Activated T-cell treated with anti-CD3 and anti-CD28 coated beads, Interleukin-2, amount 50 U/mL, for 72 hours (primary cell): Measurements from ENCODE around the gene BMP8B. TPM values are rescaled to one million over a fixed set of nuclear protein-coding genes. Genes with fewer than 3 reads are reported as not detected.
"Not testable (repeated sequence)": the region's sequence is repeated elsewhere in the genome, so short reads cannot be mapped to it uniquely, and the experiment has no call there.

ENCODE experiments used
- ATAC-seq, 2 donors: fragments of 150-1000 bp; cut with Tn5 transposase; replicated peaks in 1 of 2; 2 replicates each; pipeline ENCODE4 v1.10.0; 2021; ENCODE audit warnings: moderate library complexity in 2 of 2, mild to moderate bottlenecking in 1 of 2
- DNase-seq, 2 donors: peaks; one replicate each; pipeline ENCODE4 v3.0.0; 2021 to 2022; ENCODE audit warnings: mixed read lengths in 1 of 2
- H3K27ac Mint-ChIP-seq: one replicate; pipeline ENCODE4 v1.8.0; 2022; ENCODE audit warnings: mild to moderate bottlenecking, moderate library complexity, mixed read lengths
- H3K27me3 Mint-ChIP-seq: one replicate; pipeline ENCODE4 v1.8.0; 2022; ENCODE audit warnings: low read depth, mixed read lengths
- H3K36me3 Mint-ChIP-seq, 2 donors: one replicate each; pipeline ENCODE4 v1.8.0; 2022; ENCODE audit warnings: mixed read lengths in 2 of 2, mild to moderate bottlenecking in 1 of 2; ENCODE audit not compliant: insufficient read depth in 2 of 2
- H3K4me1 Mint-ChIP-seq: one replicate; pipeline ENCODE4 v1.8.0; 2022; ENCODE audit warnings: low read depth, mixed read lengths
- H3K4me3 Mint-ChIP-seq, 2 donors: one replicate each; pipeline ENCODE4 v1.8.0; 2022; ENCODE audit warnings: mild to moderate bottlenecking in 2 of 2, mixed read lengths in 2 of 2, moderate library complexity in 2 of 2
- H3K9me3 Mint-ChIP-seq, 2 donors: one replicate each; pipeline ENCODE4 v1.8.0; 2022; ENCODE audit warnings: mixed read lengths in 2 of 2
- total RNA-seq, 2 donors: library from RNA; stranded (reverse); gene quantifications; one replicate each; pipeline ENCODE4 v1.2.3, GENCODE V29; 2022

Gene BMP8B
- total RNA-seq, 2 donors from 2014 or later, result 0.69 to 1.5 TPM

GRCh38 chr1:39779821-39780220 lies 8.8 kb downstream of the BMP8B start:
- Mint-ChIP-seq H3K4me1 (no peaks in the 10 kb centered on the region), H3K36me3 (no peaks in the 10 kb centered on the region), H3K9me3 (no peaks in the 10 kb centered on the region), H3K27me3 (no peaks in the 10 kb centered on the region), H3K27ac (no peak overlapping the region), H3K4me3 (no peak overlapping the region)
- no peak for ATAC-seq
- no peak for DNase-seq

- H3K36me3 Mint-ChIP-seq, result no peaks in the 10 kb centered on the region
- no peaks in the 10 kb centered on the region for H3K27me3 Mint-ChIP-seq
- DNase-seq (no peak), ATAC-seq (no peak)
- H3K27ac Mint-ChIP-seq, result no peak overlapping the region
- H3K4me1 Mint-ChIP-seq, result no peaks in the 10 kb centered on the region
- no peak overlapping the region for H3K4me3 Mint-ChIP-seq
- no peaks in the 10 kb centered on the region for H3K9me3 Mint-ChIP-seq
Measured at GRCh38 chr1:39779137-39779536, 9.5 kb downstream of the BMP8B start.

- H3K4me3 Mint-ChIP-seq, H3K27ac Mint-ChIP-seq, DNase-seq, H3K9me3 Mint-ChIP-seq, H3K27me3 Mint-ChIP-seq, ATAC-seq, H3K4me1 Mint-ChIP-seq, H3K36me3 Mint-ChIP-seq: not testable (repeated sequence)
Measured at GRCh38 chr1:39778463-39779099, 10.1 kb downstream of the BMP8B start.

GRCh38 chr1:39777896-39778295 lies 10.8 kb downstream of the BMP8B start:
- H3K36me3 Mint-ChIP-seq, H3K4me1 Mint-ChIP-seq, DNase-seq, H3K9me3 Mint-ChIP-seq, H3K4me3 Mint-ChIP-seq, H3K27me3 Mint-ChIP-seq, H3K27ac Mint-ChIP-seq, ATAC-seq: not testable (repeated sequence)

- Mint-ChIP-seq H3K36me3 (no peaks in the 10 kb centered on the region), H3K27me3 (no peaks in the 10 kb centered on the region), H3K4me3 (no peak overlapping the region), H3K4me1 (no peaks in the 10 kb centered on the region), H3K27ac (no peak overlapping the region), H3K9me3 (no peaks in the 10 kb centered on the region)
- ATAC-seq (no peak), DNase-seq (no peak)
Measured at GRCh38 chr1:39777306-39777705, 11.4 kb downstream of the BMP8B start.

- no peaks in the 10 kb centered on the region for H3K27me3 Mint-ChIP-seq
- H3K36me3 Mint-ChIP-seq, result no peaks in the 10 kb centered on the region
- no peak for DNase-seq
- ATAC-seq, result no peak
- H3K27ac Mint-ChIP-seq, result no peak overlapping the region
- H3K4me1 Mint-ChIP-seq, result no peaks in the 10 kb centered on the region
- H3K9me3 Mint-ChIP-seq, result no peaks in the 10 kb centered on the region
- no peak overlapping the region for H3K4me3 Mint-ChIP-seq
Measured at GRCh38 chr1:39776886-39777285, 11.8 kb downstream of the BMP8B start.

GRCh38 chr1:39776400-39776713 lies 12.3 kb downstream of the BMP8B start:
- Mint-ChIP-seq H3K27me3 (no peaks in the 10 kb centered on the region), H3K4me1 (no peaks in the 10 kb centered on the region), H3K4me3 (no peak overlapping the region), H3K9me3 (no peaks in the 10 kb centered on the region), H3K36me3 (no peaks in the 10 kb centered on the region), H3K27ac (no peak overlapping the region)
- DNase-seq (no peak), ATAC-seq (no peak)

GRCh38 chr1:39775676-39776399 lies 12.8 kb downstream of the BMP8B start:
- not testable (repeated sequence) for H3K27me3 Mint-ChIP-seq, H3K36me3 Mint-ChIP-seq, H3K4me3 Mint-ChIP-seq, ATAC-seq, H3K4me1 Mint-ChIP-seq, DNase-seq, H3K27ac Mint-ChIP-seq, H3K9me3 Mint-ChIP-seq

GRCh38 chr1:39775141-39775540 lies 13.5 kb downstream of the BMP8B start:
- not testable (repeated sequence) for H3K36me3 Mint-ChIP-seq, ATAC-seq, H3K27ac Mint-ChIP-seq, H3K4me3 Mint-ChIP-seq, H3K9me3 Mint-ChIP-seq, H3K27me3 Mint-ChIP-seq, H3K4me1 Mint-ChIP-seq, DNase-seq

GRCh38 chr1:39773369-39773979 lies 15.2 kb downstream of the BMP8B start:
- H3K36me3 Mint-ChIP-seq, H3K4me1 Mint-ChIP-seq, H3K27me3 Mint-ChIP-seq, H3K9me3 Mint-ChIP-seq, H3K4me3 Mint-ChIP-seq, H3K27ac Mint-ChIP-seq, DNase-seq: not testable (repeated sequence)
- ATAC-seq, result peak; percentile 60 to 72

GRCh38 chr1:39771022-39771532 lies 17.6 kb downstream of the BMP8B start, which contains the start of gene OXCT2:
Gene OXCT2, minus strand, starts transcription at chr1:39771348. Its CDS starts 93 bp downstream, at chr1:39771255.
- H3K36me3 Mint-ChIP-seq, H3K9me3 Mint-ChIP-seq, H3K27me3 Mint-ChIP-seq, H3K4me1 Mint-ChIP-seq, H3K27ac Mint-ChIP-seq: not testable (repeated sequence)
- DNase-seq (peak; percentile 13 to 32), ATAC-seq (peak; percentile 61 to 77)
- H3K4me3 Mint-ChIP-seq, result peak within 1 kb of the TSS; percentile 77 to 81

GRCh38 chr1:39770100-39771021 lies 18.3 kb downstream of the BMP8B start:
- not testable (repeated sequence) for H3K4me1 Mint-ChIP-seq

GRCh38 chr1:39769502-39769901 lies 19.2 kb downstream of the BMP8B start:
- not testable (repeated sequence) for H3K9me3 Mint-ChIP-seq

More at GRCh38 chr1:39770100-39771021, 18.3 kb downstream of the BMP8B start:
- H3K36me3 Mint-ChIP-seq, H3K9me3 Mint-ChIP-seq, H3K27me3 Mint-ChIP-seq, H3K27ac Mint-ChIP-seq: not testable (repeated sequence)
- ATAC-seq (peak; percentile 41 to 55), DNase-seq (peak; percentile 35 to 43)
- H3K4me3 Mint-ChIP-seq, result peak overlapping the region; percentile 77 to 81

More at GRCh38 chr1:39769502-39769901, 19.2 kb downstream of the BMP8B start:
- not testable (repeated sequence) for H3K27me3 Mint-ChIP-seq, DNase-seq, H3K4me1 Mint-ChIP-seq, H3K27ac Mint-ChIP-seq, H3K4me3 Mint-ChIP-seq, ATAC-seq, H3K36me3 Mint-ChIP-seq
